Kidney epithelial cell (primary cell): ENCODE measurements around the gene FANCI. TPM values are rescaled to one million over a fixed set of nuclear protein-coding genes. Genes with fewer than 3 reads are reported as not detected.
A peak's percentile ranks its signal among the peaks of the same experiment; 100 is the strongest.
"Not testable (repeated sequence)": the region's sequence is repeated elsewhere in the genome, so short reads cannot be mapped to it uniquely, and the experiment has no call there.

ENCODE experiments used
- DNase-seq: peaks from one replicate; pipeline ENCODE4 v3.0.0-alpha.2; 2010; ENCODE audit warnings: low read depth
- H3K27me3 ChIP-seq: 2 replicates; pipeline ENCODE4 v1.6.0; 2011; ENCODE audit warnings: low read length; ENCODE audit not compliant: control insufficient read depth, insufficient read depth
- H3K36me3 ChIP-seq: 2 replicates; pipeline ENCODE4 v1.5.1; 2011; ENCODE audit warnings: low read length; ENCODE audit not compliant: control insufficient read depth, insufficient read depth
- H3K4me3 ChIP-seq: 2 replicates; pipeline ENCODE4 v1.5.1; 2011; ENCODE audit warnings: low read depth, mild to moderate bottlenecking, control low read depth, low read length
- total RNA-seq: library from RNA; depleted of rRNA; stranded (reverse); fragments of >200 nt; gene quantifications from 2 replicates; pipeline ENCODE4 v1.2.3, GENCODE V29; 2015
- TF ChIP-seq, protein P1 (sequence below): IDR thresholded peaks from 2 replicates; pipeline ENCODE4 v1.5.1; 2011; ENCODE audit warnings: mild to moderate bottlenecking, moderate library complexity, low read length, control low read depth, inconsistent platforms; ENCODE audit not compliant: insufficient read depth, poor library complexity, severe bottlenecking

FANCI gene
- total RNA-seq, 1 donor from 2014 or later: 68.3 TPM

DNA sequence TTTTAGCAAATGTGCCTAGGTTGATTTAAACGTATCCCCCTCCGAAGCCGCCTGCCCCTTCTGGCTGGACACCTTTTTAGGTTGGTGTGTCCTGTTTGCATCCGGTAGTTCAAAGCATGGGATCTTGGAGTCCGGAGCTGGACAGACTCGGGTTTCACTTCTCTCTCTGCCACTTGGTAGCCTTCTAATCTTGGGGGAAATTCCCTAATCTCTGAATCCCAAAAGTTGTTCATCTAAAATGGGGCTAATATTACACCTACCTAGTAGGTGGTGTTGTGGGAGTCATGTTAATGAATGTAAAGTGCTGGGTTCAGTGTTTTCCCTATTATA is 760 bp downstream of the FANCI start:
- peak overlapping the region; percentile 90 for H3K4me3 ChIP-seq
- no peaks in the 10 kb centered on the region for H3K36me3 ChIP-seq
- DNase-seq: no peak
- H3K27me3 ChIP-seq: no peaks in the 10 kb centered on the region
- TF ChIP-seq, protein P1, sequence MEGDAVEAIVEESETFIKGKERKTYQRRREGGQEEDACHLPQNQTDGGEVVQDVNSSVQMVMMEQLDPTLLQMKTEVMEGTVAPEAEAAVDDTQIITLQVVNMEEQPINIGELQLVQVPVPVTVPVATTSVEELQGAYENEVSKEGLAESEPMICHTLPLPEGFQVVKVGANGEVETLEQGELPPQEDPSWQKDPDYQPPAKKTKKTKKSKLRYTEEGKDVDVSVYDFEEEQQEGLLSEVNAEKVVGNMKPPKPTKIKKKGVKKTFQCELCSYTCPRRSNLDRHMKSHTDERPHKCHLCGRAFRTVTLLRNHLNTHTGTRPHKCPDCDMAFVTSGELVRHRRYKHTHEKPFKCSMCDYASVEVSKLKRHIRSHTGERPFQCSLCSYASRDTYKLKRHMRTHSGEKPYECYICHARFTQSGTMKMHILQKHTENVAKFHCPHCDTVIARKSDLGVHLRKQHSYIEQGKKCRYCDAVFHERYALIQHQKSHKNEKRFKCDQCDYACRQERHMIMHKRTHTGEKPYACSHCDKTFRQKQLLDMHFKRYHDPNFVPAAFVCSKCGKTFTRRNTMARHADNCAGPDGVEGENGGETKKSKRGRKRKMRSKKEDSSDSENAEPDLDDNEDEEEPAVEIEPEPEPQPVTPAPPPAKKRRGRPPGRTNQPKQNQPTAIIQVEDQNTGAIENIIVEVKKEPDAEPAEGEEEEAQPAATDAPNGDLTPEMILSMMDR: no peak

DNA sequence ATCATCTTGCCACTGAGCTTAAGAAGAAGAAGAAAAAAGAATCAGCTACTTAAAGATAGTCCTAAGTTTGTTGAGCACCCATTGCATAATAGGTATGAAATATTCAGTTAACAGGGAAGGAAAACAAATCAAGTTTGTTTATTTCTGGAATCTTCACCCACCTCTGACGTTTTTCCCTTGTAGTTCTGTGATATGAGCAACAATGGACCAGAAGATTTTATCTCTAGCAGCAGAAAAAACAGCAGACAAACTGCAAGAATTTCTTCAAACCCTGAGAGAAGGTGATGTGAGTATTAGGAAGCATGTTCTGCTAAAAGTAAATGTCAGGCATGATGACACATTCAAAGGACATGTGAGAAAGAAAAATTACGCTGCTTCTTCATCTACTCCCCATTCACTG is 3.7 kb downstream of the FANCI start:
- TF ChIP-seq, protein P1: no peak
- Histone ChIP-seq H3K27me3 (no peaks in the 10 kb centered on the region), H3K36me3 (no peaks in the 10 kb centered on the region), H3K4me3 (no peak overlapping the region)
- DNase-seq: no peak

DNA sequence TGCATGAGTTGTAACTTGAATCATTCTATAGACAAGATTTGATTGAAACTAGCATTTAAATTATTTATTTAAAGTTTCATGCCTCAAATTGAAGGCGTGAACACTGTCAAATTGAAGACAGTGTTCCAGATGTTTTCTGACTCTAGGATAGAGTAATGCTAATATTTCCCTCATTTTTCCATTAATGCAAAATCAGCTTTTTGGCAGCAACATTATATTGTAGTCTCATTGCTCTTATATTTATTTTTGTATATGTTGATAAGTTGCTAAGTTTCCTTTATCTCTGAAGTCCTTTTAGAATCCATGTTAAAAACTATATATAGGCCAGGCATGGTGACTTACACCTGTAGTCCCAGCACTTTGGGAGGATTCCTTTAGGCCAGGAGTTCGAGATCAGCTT is 4.8 kb downstream of the FANCI start:
- TF ChIP-seq, protein P1: no peak
- H3K36me3 ChIP-seq: no peaks in the 10 kb centered on the region
- no peak for DNase-seq

DNA sequence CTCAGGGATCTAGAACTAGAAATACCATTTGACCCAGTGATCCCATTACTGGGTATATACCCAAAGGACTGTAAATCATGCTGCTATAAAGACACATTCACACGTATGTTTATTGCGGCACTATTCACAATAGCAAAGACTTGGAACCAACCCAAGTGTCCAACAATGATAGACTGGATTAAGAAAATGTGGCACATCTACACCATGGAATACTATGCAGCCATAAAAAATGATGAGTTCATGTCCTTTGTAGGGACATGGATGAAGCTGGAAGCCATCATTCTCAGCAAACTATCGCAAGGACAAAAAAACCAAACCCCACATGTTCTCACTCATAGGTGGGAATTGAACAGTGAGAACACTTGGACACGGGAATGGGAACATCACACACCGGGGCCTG is 6.4 kb downstream of the FANCI start:
- not testable (repeated sequence) for H3K4me3 ChIP-seq, DNase-seq, H3K36me3 ChIP-seq, H3K27me3 ChIP-seq

More for the DNA sequence above, 4.8 kb downstream of the FANCI start:
- Histone ChIP-seq H3K27me3 (no peaks in the 10 kb centered on the region), H3K4me3 (no peak overlapping the region)

DNA sequence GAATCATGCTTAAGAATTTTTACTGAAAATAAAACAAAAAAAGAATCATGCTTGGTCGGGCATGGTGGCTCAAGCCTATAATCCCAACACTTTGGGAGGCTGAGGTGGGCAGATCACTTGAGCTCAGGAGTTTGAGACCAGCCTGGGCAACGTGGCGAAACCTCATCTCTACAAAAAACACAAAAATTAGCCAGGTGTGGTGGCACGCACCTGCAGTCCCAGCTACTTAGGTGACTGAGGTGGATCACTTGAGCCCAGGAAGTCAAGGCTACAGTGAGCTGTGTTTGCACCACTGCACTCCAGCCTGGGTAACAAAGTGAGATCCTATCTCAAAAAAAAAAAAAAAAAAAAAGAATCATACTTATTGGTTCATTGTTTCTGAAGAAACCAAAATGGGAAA is 33.5 kb downstream of the FANCI start:
- not testable (repeated sequence) for H3K27me3 ChIP-seq, DNase-seq, H3K36me3 ChIP-seq, H3K4me3 ChIP-seq

DNA sequence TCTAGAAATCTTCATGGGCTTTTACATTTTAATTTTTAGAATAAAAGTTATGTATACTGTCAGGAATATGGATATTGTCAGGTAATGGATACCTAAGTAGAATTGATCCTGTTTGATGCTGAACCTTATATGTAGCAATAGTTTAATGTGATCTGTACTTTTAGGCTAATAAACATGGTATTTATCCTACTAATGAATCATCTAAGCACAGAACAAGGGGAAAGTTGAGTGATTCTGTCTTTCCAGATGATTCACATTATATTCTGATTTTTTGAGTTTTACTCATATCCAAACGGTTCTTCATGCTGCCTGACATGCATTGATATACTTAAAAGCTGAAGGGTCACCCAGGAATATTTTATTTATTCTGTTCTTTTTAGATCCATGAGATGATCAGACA is 34.5 kb downstream of the FANCI start:
- H3K36me3 ChIP-seq: no peaks in the 10 kb centered on the region
- no peaks in the 10 kb centered on the region for H3K27me3 ChIP-seq
- H3K4me3 ChIP-seq: no peak overlapping the region
- TF ChIP-seq, protein P1: no peak
- no peak for DNase-seq

DNA sequence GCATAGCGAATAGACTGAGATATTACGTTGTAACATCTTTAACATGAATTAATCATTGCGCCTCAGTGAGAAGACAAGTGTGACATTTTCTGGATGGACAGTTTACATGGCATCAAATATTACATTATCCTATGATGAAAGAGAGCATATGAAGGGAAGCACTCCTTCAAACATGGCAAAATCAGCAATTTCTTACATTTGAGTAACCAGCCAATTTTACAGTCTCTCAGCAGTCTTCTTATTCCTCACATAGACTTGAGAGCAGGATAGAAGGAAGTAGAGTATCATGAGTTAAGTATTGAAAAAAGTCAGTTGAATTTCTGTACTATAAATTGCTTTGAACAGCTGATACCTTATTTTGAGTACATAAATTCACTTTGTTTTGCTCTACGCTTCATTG is 38.9 kb downstream of the FANCI start:
- Histone ChIP-seq H3K27me3 (no peaks in the 10 kb centered on the region), H3K4me3 (no peak overlapping the region), H3K36me3 (no peaks in the 10 kb centered on the region)
- TF ChIP-seq, protein P1: no peak
- DNase-seq: no peak
